22Rv1 (cell line): ENCODE measurements around the gene NAA25.
"Not testable (repeated sequence)": the region's sequence is repeated elsewhere in the genome, so short reads cannot be mapped to it uniquely, and the experiment has no call there.

Experiments
- H3K27ac ChIP-seq: fragments of 450-650 bp; 2 replicates; pipeline ENCODE4 v1.5.1; 2017
- ZFX ChIP-seq: fragments of 450-650 bp; IDR thresholded peaks from 2 replicates; pipeline ENCODE4 v1.6.1; 2017; ENCODE audit warnings: antibody characterized with exemption, borderline replicate concordance
- TF ChIP-seq, protein P1 (sequence below): fragments of 450-650 bp; IDR thresholded peaks from 2 replicates; pipeline ENCODE4 v1.5.1; 2017; ENCODE audit warnings: mild to moderate bottlenecking

Gene NAA25

DNA sequence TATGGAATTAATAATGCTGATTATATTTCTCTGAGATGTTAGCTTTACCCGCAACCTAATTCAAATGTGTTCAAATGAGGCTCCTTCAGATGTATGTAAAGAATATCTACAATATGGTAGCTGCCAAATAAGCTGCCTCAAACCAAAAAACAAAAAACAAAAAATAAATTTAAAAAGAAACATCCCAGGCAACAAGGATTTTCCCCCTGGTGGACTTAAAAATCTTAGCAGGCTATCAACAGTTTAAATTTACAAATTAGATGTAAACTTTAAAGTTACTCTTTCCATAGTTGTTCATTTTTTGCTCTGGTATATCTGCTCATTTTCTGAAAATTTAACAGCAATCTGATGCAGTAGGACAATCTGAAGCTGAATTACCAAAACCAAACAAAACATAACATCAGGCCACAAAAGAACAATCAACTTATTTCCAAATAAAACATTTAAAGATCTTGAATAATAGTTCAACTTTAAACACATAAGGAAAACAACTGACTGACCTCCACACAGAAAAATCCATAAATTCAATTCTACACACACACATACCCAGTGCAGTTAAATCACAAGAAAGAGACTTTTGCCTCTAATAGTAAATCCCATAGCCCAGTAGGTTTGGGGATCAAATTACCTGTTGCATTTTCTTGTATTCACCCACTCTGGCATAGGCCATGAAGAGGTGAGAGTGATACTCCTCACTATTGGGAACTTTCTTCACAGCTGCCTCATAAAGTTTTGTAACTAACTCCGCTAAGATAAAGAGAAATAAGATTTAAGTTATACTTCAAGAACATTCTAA is 21.3 kb downstream of the NAA25 start:
- TF ChIP-seq, protein P1, sequence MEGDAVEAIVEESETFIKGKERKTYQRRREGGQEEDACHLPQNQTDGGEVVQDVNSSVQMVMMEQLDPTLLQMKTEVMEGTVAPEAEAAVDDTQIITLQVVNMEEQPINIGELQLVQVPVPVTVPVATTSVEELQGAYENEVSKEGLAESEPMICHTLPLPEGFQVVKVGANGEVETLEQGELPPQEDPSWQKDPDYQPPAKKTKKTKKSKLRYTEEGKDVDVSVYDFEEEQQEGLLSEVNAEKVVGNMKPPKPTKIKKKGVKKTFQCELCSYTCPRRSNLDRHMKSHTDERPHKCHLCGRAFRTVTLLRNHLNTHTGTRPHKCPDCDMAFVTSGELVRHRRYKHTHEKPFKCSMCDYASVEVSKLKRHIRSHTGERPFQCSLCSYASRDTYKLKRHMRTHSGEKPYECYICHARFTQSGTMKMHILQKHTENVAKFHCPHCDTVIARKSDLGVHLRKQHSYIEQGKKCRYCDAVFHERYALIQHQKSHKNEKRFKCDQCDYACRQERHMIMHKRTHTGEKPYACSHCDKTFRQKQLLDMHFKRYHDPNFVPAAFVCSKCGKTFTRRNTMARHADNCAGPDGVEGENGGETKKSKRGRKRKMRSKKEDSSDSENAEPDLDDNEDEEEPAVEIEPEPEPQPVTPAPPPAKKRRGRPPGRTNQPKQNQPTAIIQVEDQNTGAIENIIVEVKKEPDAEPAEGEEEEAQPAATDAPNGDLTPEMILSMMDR, result no peak
- no peak for TF ChIP-seq ZFX
- H3K27ac ChIP-seq, result no peak overlapping the region

DNA sequence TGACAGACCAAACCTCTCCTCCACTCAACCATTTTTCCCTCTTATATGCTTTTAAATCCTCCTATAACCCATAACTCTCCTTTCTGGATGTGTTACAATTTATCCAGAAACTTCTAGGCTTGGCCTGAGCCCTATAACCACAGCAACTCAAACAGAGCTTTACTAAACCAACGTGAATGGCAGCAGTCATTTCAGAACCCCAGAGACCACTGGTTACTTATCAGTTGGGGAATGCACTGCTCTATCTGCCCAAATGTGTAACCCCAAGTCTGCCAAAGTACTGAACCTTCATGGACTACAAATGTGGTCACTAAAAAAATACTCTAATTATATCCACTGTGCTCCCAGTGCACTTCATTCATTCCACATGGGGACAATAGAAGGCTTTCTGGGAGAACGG is 42.0 kb downstream of the NAA25 start:
- TF ChIP-seq, protein P1, result no peak
- no peak for TF ChIP-seq ZFX

GRCh38 chr12:112063273-112063672 is 45.3 kb downstream of the NAA25 start:
- TF ChIP-seq, protein P1, result no peak
- TF ChIP-seq ZFX, result no peak
- no peak overlapping the region for H3K27ac ChIP-seq

More for the DNA sequence above, 42.0 kb downstream of the NAA25 start:
- no peak overlapping the region for H3K27ac ChIP-seq

DNA sequence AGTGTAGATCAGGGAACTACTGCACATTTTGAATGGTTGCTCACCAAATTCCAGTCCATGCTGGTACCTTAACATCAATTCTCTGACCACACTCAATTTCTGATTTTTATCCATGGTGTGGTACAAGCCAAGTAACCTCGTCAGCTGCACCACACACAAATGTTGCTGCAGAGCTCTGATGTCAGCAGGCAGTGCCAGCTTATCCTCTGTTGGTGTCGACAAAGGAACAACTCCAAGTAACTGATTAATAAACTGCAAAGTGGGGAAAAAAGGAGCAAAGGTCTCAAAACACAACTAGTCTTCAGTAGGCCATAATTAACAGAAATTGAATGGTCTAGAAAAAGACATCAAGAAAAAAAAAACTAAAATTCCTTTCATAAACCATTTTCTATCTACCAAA is 47.4 kb downstream of the NAA25 start:
- TF ChIP-seq, protein P1, result no peak
- TF ChIP-seq ZFX, result no peak

DNA sequence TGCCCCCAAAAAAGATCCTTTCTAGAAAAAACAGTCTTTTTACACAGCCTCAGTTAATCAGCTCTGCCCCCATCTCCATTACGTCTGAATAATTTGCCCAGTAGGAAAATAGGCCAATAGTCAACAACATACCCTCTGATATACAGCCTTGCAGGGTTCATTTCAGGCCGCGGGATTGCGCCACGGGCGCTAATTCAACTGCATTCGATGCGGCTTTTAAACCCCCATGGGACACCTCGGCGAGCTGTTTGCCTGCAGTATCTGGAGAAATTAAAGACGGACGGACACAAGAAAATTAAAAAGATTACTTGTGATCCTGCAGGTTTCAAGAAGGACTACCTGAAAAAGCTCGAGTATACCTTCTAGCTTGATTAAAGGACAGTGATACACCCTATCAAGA is 59.2 kb downstream of the NAA25 start:
- TF ChIP-seq, protein P1, result no peak
- no peak for TF ChIP-seq ZFX
- no peak overlapping the region for H3K27ac ChIP-seq

More for the DNA sequence above, 47.4 kb downstream of the NAA25 start:
- H3K27ac ChIP-seq, result no peak overlapping the region

GRCh38 chr12:112046003-112046402 is 62.6 kb downstream of the NAA25 start:
- no peak overlapping the region for H3K27ac ChIP-seq
- TF ChIP-seq, protein P1, result no peak
- no peak for TF ChIP-seq ZFX

DNA sequence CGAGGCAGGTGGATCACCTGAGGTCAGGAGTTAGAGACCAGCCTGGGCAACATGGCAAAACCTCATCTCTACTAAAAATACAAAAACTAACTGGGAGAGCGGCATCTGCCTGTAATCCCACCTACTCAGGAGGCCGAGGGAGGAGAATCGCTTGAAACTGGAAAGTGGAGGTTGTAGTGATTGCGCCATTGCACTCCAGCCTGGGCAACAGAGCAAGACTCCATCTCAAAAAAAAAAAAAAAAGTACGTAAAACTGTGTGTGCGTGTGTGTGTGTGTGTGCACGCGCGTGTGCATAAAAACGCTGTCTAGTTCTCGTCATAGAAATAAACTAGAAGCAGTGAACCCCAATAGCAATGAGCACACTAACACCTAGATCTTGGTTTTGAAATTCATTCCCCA is 72.0 kb downstream of the NAA25 start:
- not testable (repeated sequence) for H3K27ac ChIP-seq
